ENCODE results near the gene BEAN1. TPM values are rescaled to one million over a fixed set of nuclear protein-coding genes. Genes with fewer than 3 reads are reported as not detected.

The BEAN1 gene
- total and polyA plus RNA-seq, 9 of the 15 experiments (the other 6 are each of a cell fraction or from before 2014, with no cell fraction given): not detected

DNA sequence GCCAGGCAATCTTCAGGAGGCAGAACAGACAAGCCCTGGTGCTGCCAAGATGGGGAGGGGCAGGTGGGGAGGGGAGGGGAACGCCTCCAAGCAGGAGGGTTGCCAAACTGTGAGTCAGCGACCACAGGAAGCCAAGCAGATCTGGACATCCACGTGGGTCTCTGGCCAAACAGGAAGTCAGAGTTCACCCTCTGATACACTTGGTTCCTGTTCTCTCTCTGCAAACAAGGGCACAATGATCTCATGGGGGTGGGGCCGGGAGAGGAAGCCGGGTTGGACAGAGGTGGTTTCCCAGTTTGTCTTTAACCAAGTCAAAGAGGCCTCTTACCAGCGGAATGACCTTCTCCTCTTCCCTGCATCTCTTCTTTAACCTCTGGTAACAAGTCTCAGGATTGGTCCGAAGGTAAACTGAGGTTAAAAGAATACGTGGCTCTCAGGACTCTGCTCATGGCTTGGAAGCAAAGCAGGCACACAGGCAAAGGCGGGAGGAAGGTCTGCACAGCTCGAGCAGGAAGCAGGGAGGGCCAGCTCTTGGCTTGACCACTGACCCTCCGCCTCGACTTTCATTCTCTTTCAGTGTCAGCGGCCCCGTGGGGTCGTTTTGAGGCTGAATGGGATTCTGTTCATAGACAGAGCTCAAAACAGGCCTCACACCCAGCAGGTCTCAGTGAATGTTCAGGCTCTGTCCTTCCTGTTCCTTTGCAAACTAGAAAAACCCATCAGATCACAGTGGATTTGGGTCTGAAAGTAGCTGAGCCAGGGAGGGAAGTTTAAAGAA lies 89.9 kb downstream of the BEAN1 start (continued):
- TF ChIP-seq HNRNPUL1 (IDR thresholded peaks at IDR 0.05; ENCODE audit: low read length) (no peak), ETV6 (IDR thresholded peaks at IDR 0.05; ENCODE audit: borderline replicate concordance in 1 of 2, low read depth in 2 of 2, low read length in 1 of 2) (peak in 1 of 2 experiments; percentile 36; a peak in 1 of 4 replicates), ETV6 (CRISPR knock-in tag; IDR thresholded peaks at IDR 0.05; ENCODE audit: borderline replicate concordance) (no peak), BDP1 (IDR thresholded peaks at IDR 0.05; ENCODE audit: insufficient read depth, insufficient read length) (no peak), FUS (optimal IDR thresholded peaks at IDR 0.05; ENCODE audit: low read depth, low read length) (no peak), PURB (CRISPR knock-in tag; IDR thresholded peaks at IDR 0.05; ENCODE audit: low read depth) (no peak), ZBTB17 (CRISPR knock-in tag; IDR thresholded peaks at IDR 0.05) (no peak), NUFIP1 (IDR thresholded peaks at IDR 0.05; ENCODE audit: partially characterized antibody) (no peak), ERF (CRISPR knock-in tag; IDR thresholded peaks at IDR 0.05) (no peak), NONO (IDR thresholded peaks at IDR 0.05; ENCODE audit: low read depth in 2 of 2, low read length in 1 of 2) (no peak), KAT2B (IDR thresholded peaks at IDR 0.05; ENCODE audit: low read depth, low read length) (no peak), ESRRA (IDR thresholded peaks at IDR 0.05; ENCODE audit: borderline replicate concordance, low read depth) (peak; percentile 84)
- TF ChIP-seq, protein P1, sequence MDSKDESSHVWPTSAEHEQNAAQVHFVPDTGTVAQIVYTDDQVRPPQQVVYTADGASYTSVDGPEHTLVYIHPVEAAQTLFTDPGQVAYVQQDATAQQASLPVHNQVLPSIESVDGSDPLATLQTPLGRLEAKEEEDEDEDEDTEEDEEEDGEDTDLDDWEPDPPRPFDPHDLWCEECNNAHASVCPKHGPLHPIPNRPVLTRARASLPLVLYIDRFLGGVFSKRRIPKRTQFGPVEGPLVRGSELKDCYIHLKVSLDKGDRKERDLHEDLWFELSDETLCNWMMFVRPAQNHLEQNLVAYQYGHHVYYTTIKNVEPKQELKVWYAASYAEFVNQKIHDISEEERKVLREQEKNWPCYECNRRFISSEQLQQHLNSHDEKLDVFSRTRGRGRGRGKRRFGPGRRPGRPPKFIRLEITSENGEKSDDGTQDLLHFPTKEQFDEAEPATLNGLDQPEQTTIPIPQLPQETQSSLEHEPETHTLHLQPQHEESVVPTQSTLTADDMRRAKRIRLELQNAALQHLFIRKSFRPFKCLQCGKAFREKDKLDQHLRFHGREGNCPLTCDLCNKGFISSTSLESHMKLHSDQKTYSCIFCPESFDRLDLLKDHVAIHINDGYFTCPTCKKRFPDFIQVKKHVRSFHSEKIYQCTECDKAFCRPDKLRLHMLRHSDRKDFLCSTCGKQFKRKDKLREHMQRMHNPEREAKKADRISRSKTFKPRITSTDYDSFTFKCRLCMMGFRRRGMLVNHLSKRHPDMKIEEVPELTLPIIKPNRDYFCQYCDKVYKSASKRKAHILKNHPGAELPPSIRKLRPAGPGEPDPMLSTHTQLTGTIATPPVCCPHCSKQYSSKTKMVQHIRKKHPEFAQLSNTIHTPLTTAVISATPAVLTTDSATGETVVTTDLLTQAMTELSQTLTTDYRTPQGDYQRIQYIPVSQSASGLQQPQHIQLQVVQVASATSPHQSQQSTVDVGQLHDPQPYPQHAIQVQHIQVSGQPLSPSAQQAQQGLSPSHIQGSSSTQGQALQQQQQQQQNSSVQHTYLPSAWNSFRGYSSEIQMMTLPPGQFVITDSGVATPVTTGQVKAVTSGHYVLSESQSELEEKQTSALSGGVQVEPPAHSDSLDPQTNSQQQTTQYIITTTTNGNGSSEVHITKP (IDR thresholded peaks at IDR 0.05; ENCODE audit: partially characterized antibody): no peak
- TF ChIP-seq, protein P2, sequence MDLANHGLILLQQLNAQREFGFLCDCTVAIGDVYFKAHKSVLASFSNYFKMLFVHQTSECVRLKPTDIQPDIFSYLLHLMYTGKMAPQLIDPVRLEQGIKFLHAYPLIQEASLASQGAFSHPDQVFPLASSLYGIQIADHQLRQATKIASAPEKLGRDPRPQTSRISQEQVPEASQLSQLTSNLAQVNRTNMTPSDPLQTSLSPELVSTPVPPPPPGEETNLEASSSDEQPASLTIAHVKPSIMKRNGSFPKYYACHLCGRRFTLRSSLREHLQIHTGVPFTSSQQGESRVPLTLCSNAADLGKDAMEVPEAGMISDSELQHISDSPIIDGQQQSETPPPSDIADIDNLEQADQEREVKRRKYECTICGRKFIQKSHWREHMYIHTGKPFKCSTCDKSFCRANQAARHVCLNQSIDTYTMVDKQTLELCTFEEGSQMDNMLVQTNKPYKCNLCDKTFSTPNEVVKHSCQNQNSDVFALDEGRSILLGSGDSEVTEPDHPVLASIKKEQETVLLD (IDR thresholded peaks at IDR 0.05): 0 out of 2 replicates have a peak, but pooled peaks have one; percentile 1

All from K562 (cell line).